ENCODE results near the gene MYOD1.
A peak's percentile ranks its signal among the peaks of the same experiment; 100 is the strongest.

Gene MYOD1

GRCh38 chr11:17686231-17686980 is 33.0 kb upstream of the MYOD1 start:
- no peak overlapping the region for H3K4me3 ChIP-seq (ENCODE audit: low read depth, low read length)
- in situ Hi-C loops (cut with HindIII; ENCODE audit: low sequenced_read_pairs) = no loop called here
- TF ChIP-seq CTCF (IDR thresholded peaks at IDR 0.05; ENCODE audit: low read depth, low read length) = no peak
- peak; percentile 81 for DNase-seq (ENCODE audit: low read depth, low spot score)

- DNase-seq (ENCODE audit: low read depth, low spot score) = no peak
- no peak for TF ChIP-seq CTCF (IDR thresholded peaks at IDR 0.05; ENCODE audit: low read depth, low read length)
- no peak overlapping the region for H3K4me3 ChIP-seq (ENCODE audit: low read depth, low read length)
- in situ Hi-C loops (cut with HindIII; ENCODE audit: low sequenced_read_pairs) = no loop called here
These were observed 31.3 kb upstream of the MYOD1 start for GRCh38 chr11:17687946-17688670.

- no peak for TF ChIP-seq CTCF (IDR thresholded peaks at IDR 0.05; ENCODE audit: low read depth, low read length)
- in situ Hi-C loops (cut with HindIII; ENCODE audit: low sequenced_read_pairs) = no loop called here
- H3K4me3 ChIP-seq (ENCODE audit: low read depth, low read length) = no peak overlapping the region
- no peak for DNase-seq (ENCODE audit: low read depth, low spot score)
These were observed 27.8 kb upstream of the MYOD1 start for GRCh38 chr11:17691550-17691949.

- no peak for TF ChIP-seq CTCF (IDR thresholded peaks at IDR 0.05; ENCODE audit: low read depth, low read length)
- DNase-seq (ENCODE audit: low read depth, low spot score) = no peak
- in situ Hi-C loops (cut with HindIII; ENCODE audit: low sequenced_read_pairs) = no loop called here
- H3K4me3 ChIP-seq (ENCODE audit: low read depth, low read length) = no peak overlapping the region
These were observed 27.4 kb upstream of the MYOD1 start for GRCh38 chr11:17691976-17692375.

GRCh38 chr11:17692931-17693330 is 26.4 kb upstream of the MYOD1 start:
- in situ Hi-C loops (cut with HindIII; ENCODE audit: low sequenced_read_pairs) = no loop called here
- no peak for TF ChIP-seq CTCF (IDR thresholded peaks at IDR 0.05; ENCODE audit: low read depth, low read length)
- H3K4me3 ChIP-seq (ENCODE audit: low read depth, low read length) = no peak overlapping the region
- DNase-seq (ENCODE audit: low read depth, low spot score) = no peak

GRCh38 chr11:17693531-17693930 is 25.8 kb upstream of the MYOD1 start:
- no peak for DNase-seq (ENCODE audit: low read depth, low spot score)
- in situ Hi-C loops (cut with HindIII; ENCODE audit: low sequenced_read_pairs) = no loop called here
- TF ChIP-seq CTCF (IDR thresholded peaks at IDR 0.05; ENCODE audit: low read depth, low read length) = no peak
- no peak overlapping the region for H3K4me3 ChIP-seq (ENCODE audit: low read depth, low read length)

Data from astrocyte of the spinal cord (primary cell).